Choroid plexus epithelial cell (primary cell): Measurements from ENCODE around the gene SEPTIN6.
A peak's percentile ranks its signal among the peaks of the same experiment; 100 is the strongest.

ENCODE experiments used
- DNase-seq: peaks from one replicate; pipeline ENCODE4 v3.0.0-alpha.2; 2010; ENCODE audit warnings: low read depth
- H3K4me3 ChIP-seq: 2 replicates; pipeline ENCODE4 v1.5.1; 2011; ENCODE audit warnings: low read depth, mild to moderate bottlenecking, control low read depth, low read length, moderate library complexity
- TF ChIP-seq, protein P1 (sequence below): conservative IDR thresholded peaks from 2 replicates; pipeline ENCODE4 v1.5.1; 2011; ENCODE audit warnings: low read depth, mild to moderate bottlenecking, control low read depth, inconsistent platforms, low read length, moderate library complexity

Gene SEPTIN6

GRCh38 chrX:119682019-119682989 is 10.7 kb downstream of the SEPTIN6 start:
- no peak overlapping the region for H3K4me3 ChIP-seq
- DNase-seq: no peak
- TF ChIP-seq, protein P1, sequence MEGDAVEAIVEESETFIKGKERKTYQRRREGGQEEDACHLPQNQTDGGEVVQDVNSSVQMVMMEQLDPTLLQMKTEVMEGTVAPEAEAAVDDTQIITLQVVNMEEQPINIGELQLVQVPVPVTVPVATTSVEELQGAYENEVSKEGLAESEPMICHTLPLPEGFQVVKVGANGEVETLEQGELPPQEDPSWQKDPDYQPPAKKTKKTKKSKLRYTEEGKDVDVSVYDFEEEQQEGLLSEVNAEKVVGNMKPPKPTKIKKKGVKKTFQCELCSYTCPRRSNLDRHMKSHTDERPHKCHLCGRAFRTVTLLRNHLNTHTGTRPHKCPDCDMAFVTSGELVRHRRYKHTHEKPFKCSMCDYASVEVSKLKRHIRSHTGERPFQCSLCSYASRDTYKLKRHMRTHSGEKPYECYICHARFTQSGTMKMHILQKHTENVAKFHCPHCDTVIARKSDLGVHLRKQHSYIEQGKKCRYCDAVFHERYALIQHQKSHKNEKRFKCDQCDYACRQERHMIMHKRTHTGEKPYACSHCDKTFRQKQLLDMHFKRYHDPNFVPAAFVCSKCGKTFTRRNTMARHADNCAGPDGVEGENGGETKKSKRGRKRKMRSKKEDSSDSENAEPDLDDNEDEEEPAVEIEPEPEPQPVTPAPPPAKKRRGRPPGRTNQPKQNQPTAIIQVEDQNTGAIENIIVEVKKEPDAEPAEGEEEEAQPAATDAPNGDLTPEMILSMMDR: no peak

DNA sequence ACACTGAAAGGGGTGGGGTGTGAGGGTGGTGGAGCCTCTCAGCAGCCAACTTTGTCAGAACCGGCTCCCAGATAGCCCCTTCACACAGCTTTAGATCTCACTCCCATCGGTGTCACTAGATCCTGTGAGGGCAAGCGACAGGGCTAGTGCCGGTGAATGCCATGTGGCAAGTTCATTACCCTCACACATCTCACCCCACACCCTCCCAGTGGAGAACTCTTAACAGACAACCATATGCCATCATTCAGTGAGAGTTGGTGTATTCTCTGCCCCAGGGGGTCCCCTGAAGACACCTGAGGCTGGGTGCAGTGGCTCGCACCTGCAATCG is 15.3 kb downstream of the SEPTIN6 start:
- no peak overlapping the region for H3K4me3 ChIP-seq
- no peak for DNase-seq
- TF ChIP-seq, protein P1: no peak

DNA sequence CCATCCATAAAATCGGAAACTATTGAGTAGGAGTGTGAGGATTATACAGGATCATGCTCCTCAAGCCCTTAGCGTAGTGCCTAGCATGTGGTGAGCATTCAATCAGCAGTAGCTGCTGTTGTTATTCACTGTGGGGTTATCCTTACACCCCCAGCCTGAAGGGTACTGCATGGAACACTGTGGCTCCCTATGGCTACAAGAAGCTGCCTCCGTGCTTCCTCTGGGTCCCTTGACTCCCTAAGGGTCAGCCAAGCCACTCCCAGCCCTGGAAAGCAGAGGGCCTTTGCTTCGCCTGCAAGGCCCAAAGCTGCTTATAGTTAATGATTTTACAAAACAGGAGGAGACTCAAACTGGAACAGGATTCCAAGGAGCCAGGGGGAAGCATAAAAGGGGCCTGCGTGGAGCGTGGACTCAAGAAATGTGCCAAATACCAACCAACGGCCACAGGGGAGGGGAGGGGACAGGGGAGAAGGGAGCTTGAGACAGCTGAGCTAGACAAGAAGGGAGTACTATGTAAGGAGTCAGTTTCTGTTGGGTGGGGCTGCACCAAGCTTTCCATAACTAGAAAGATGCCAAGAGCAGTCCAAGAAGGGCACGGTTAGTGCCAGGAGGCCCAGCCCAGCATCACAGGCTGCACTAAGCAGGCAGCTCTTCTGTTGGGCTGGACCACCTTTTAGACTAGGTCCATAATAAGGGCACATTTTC is 15.9 kb downstream of the SEPTIN6 start:
- no peak overlapping the region for H3K4me3 ChIP-seq
- no peak for DNase-seq
- TF ChIP-seq, protein P1: no peak

DNA sequence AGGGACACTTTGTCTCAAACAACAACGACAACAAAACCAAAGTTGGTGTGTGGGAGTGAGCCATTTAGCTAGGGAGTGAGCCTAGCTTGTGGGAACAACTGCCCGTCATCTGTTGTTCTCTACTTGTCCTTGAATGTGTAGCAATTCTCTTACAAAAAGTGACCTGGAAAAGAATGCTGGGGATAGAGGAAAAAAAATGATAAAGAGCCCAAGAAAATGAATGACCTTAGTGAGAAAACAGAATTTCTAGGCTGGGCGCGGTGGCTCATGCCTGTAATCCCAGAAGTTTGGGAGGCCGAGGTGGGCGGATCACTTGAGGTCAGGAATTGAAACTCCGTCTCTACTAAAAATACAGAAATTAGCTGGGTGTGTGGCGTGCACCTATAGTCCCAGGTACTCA is 19.6 kb downstream of the SEPTIN6 start:
- DNase-seq: no peak
- no peak overlapping the region for H3K4me3 ChIP-seq
- TF ChIP-seq, protein P1: no peak

DNA sequence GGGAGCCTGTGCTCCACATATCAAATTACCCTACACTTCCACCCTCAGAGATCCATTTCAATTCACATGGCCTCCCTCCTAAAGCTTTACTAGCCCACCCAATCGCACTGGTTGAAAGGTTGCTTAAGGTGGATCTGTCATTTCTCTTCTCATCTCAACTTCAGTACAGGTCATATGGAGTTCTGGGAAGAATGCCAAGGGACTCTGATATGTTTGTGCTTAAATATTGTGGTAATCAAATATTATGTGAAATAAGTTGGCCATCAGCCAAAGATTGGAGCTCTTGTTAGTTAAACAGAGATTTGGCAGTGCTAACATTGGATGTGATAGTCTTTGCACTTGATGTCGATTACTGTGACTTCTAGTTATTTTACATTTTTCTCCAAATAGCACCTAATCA is 20.5 kb downstream of the SEPTIN6 start:
- DNase-seq: peak; percentile 61
- TF ChIP-seq, protein P1: no peak
- H3K4me3 ChIP-seq: no peak overlapping the region

DNA sequence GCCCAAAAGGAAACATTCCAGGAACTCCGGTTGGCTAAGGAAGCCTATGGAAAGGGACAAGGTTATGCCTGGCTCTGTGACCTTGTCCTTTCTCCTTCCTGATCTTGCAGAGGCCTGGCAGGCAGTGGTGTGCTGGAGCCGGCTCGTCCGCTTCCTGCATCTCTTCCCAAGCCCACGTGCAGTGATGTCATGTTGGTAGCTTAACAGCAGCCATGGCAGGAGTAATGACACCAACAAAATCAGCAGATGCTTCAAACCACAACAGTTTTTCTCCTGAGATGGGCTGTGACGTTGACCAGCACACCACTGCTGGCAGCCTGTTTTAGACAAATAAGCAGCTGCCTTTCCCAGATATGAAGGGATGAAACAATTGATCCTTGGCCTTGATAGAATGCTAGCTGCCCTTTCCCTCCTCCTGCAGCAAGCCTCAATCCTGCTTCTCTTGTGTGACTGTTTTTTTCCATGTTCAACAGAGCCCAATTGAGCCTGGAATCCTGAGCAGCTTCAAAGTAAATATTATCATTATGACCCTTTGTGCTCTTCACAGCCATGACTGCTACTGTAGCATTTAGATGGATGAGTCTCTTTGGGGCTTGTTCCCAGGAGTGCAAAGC is 23.4 kb downstream of the SEPTIN6 start:
- TF ChIP-seq, protein P1: no peak

More for the DNA sequence above, 23.4 kb downstream of the SEPTIN6 start:
- peak; percentile 46 for DNase-seq
- no peak overlapping the region for H3K4me3 ChIP-seq
